ENCODE measurements around the gene TMPRSS4.
A peak's percentile ranks its signal among the peaks of the same experiment; 100 is the strongest.

The TMPRSS4 gene

GRCh38 chr11:118124929-118125535 is 48.2 kb downstream of the TMPRSS4 start:
- H4K20me1 ChIP-seq (ENCODE audit: insufficient read depth, low read length, poor library complexity, severe bottlenecking) = no peaks in the 10 kb centered on the region
- no peaks in the 10 kb centered on the region for H3F3A ChIP-seq (ENCODE audit: low read depth)
- H3K4me1 ChIP-seq (ENCODE audit: insufficient read depth, low read length, poor library complexity, severe bottlenecking) = no peaks in the 10 kb centered on the region
- peaks cover 4% of the 10 kb centered on the region; the same call in 1 of the 2 replicates for H3K9me3 ChIP-seq (ENCODE audit: insufficient read depth, low read depth, low read length)
- no peak overlapping the region for H3K4me2 ChIP-seq (ENCODE audit: low read depth, low read length, poor library complexity, severe bottlenecking)
- H2AFZ ChIP-seq (ENCODE audit: low read length) = no peak overlapping the region
- no peaks in the 10 kb centered on the region for H3K27me3 ChIP-seq (ENCODE audit: insufficient read depth, low read length, poor library complexity, severe bottlenecking)
- no peaks in the 10 kb centered on the region for H3K36me3 ChIP-seq (ENCODE audit: insufficient read depth, low read length)
- no peak overlapping the region for H3K4me3 ChIP-seq (ENCODE audit: low read length, poor library complexity, severe bottlenecking)
- no peak for TF ChIP-seq CTCF (conservative IDR thresholded peaks at IDR 0.05; ENCODE audit: low read length)
- TF ChIP-seq EZH2phosphoT487 (IDR thresholded peaks at IDR 0.05; ENCODE audit: borderline replicate concordance) = no peak
- no peak overlapping the region for H3K9ac ChIP-seq (ENCODE audit: low read depth, low read length, poor library complexity, severe bottlenecking)
- H3K79me2 ChIP-seq (ENCODE audit: insufficient read depth, low read length) = no peaks in the 10 kb centered on the region
- no peaks in the 10 kb centered on the region for H3K9me2 ChIP-seq (replicated peaks; ENCODE audit: low read depth, low read length)

GRCh38 chr11:118126082-118126838 is 49.4 kb downstream of the TMPRSS4 start:
- H3K79me2 ChIP-seq (ENCODE audit: insufficient read depth, low read length) = no peaks in the 10 kb centered on the region
- H3K36me3 ChIP-seq (ENCODE audit: insufficient read depth, low read length) = no peaks in the 10 kb centered on the region
- H3K4me2 ChIP-seq (ENCODE audit: low read depth, low read length, poor library complexity, severe bottlenecking) = no peak overlapping the region
- peak overlapping the region; percentile 76 for H2AFZ ChIP-seq (ENCODE audit: low read length)
- no peak overlapping the region for H3K9ac ChIP-seq (ENCODE audit: low read depth, low read length, poor library complexity, severe bottlenecking)
- H3K9me2 ChIP-seq (replicated peaks; ENCODE audit: low read depth, low read length) = no peaks in the 10 kb centered on the region
- H3K9me3 ChIP-seq (ENCODE audit: insufficient read depth, low read depth, low read length) = no peaks in the 10 kb centered on the region
- no peaks in the 10 kb centered on the region for H3K27me3 ChIP-seq (ENCODE audit: insufficient read depth, low read length, poor library complexity, severe bottlenecking)
- H3K4me3 ChIP-seq (ENCODE audit: low read length, poor library complexity, severe bottlenecking) = no peak overlapping the region
- H3K4me1 ChIP-seq (ENCODE audit: insufficient read depth, low read length, poor library complexity, severe bottlenecking) = no peaks in the 10 kb centered on the region
- no peaks in the 10 kb centered on the region for H4K20me1 ChIP-seq (ENCODE audit: insufficient read depth, low read length, poor library complexity, severe bottlenecking)
- no peaks in the 10 kb centered on the region for H3F3A ChIP-seq (ENCODE audit: low read depth)
- no peak for TF ChIP-seq CTCF (conservative IDR thresholded peaks at IDR 0.05; ENCODE audit: low read length)
- no peak for TF ChIP-seq EZH2phosphoT487 (IDR thresholded peaks at IDR 0.05; ENCODE audit: borderline replicate concordance)

- Histone ChIP-seq H3K79me2 (ENCODE audit: insufficient read depth, low read length) (no peaks in the 10 kb centered on the region), H4K20me1 (ENCODE audit: insufficient read depth, low read length, poor library complexity, severe bottlenecking) (no peaks in the 10 kb centered on the region), H2AFZ (ENCODE audit: low read length) (no peak overlapping the region), H3K27me3 (ENCODE audit: insufficient read depth, low read length, poor library complexity, severe bottlenecking) (no peaks in the 10 kb centered on the region), H3K9me3 (ENCODE audit: insufficient read depth, low read depth, low read length) (no peaks in the 10 kb centered on the region), H3K36me3 (ENCODE audit: insufficient read depth, low read length) (no peaks in the 10 kb centered on the region), H3K4me2 (ENCODE audit: low read depth, low read length, poor library complexity, severe bottlenecking) (no peak overlapping the region), H3K4me3 (ENCODE audit: low read length, poor library complexity, severe bottlenecking) (no peak overlapping the region), H3K9me2 (replicated peaks; ENCODE audit: low read depth, low read length) (no peaks in the 10 kb centered on the region), H3K9ac (ENCODE audit: low read depth, low read length, poor library complexity, severe bottlenecking) (no peak overlapping the region), H3F3A (ENCODE audit: low read depth) (no peaks in the 10 kb centered on the region), H3K4me1 (ENCODE audit: insufficient read depth, low read length, poor library complexity, severe bottlenecking) (no peaks in the 10 kb centered on the region)
- TF ChIP-seq EZH2phosphoT487 (IDR thresholded peaks at IDR 0.05; ENCODE audit: borderline replicate concordance) = no peak
- TF ChIP-seq CTCF (conservative IDR thresholded peaks at IDR 0.05; ENCODE audit: low read length) = no peak
Observed at GRCh38 chr11:118128310-118128709, 51.4 kb downstream of the TMPRSS4 start.
